HL-60 (cell line): Measurements from ENCODE around the gene CPNE2.

Experiments
- DNase-seq, 2 experiments: peaks; one replicate each; pipeline ENCODE4 v3.0.0-alpha.2; 2010 to 2020; ENCODE audit warnings: low read depth in 1 of 2, low spot score in 1 of 2
- H3K27ac ChIP-seq: fragments of 250-450 bp; sonication (Bioruptor Pico); replicated peaks from 2 replicates; pipeline ENCODE4 v1.5.1; 2020; ENCODE audit warnings: mild to moderate bottlenecking, moderate library complexity
- H3K27me3 ChIP-seq: fragments of 250-450 bp; sonication (Bioruptor Pico); 2 replicates; pipeline ENCODE4 v1.5.1; 2021; ENCODE audit warnings: mild to moderate bottlenecking, moderate library complexity; ENCODE audit not compliant: insufficient read depth, poor library complexity, severe bottlenecking
- H3K4me3 ChIP-seq: replicated peaks from 2 replicates; pipeline ENCODE4 v1.5.1; 2011; ENCODE audit warnings: mild to moderate bottlenecking, control low read depth, low read length; ENCODE audit not compliant: insufficient read depth
- GABPA ChIP-seq: IDR thresholded peaks from 2 replicates; pipeline ENCODE4 v1.6.1; 2012; ENCODE audit warnings: low read depth
- POLR2AphosphoS5 ChIP-seq: IDR thresholded peaks from 2 replicates; pipeline ENCODE4 v1.6.1; 2012; ENCODE audit warnings: low read depth
- SPI1 ChIP-seq: IDR thresholded peaks from 2 replicates; pipeline ENCODE4 v1.6.1; 2012; ENCODE audit warnings: low read depth, mild to moderate bottlenecking, borderline replicate concordance
- TF ChIP-seq, protein P1 (sequence below): IDR thresholded peaks from 2 replicates; pipeline ENCODE4 v1.6.1; 2012; ENCODE audit warnings: low read depth; ENCODE audit not compliant: insufficient replicate concordance
- TF ChIP-seq, protein P2 (sequence below): IDR thresholded peaks from one replicate; pipeline ENCODE4 v1.5.1; 2011; ENCODE audit warnings: low read length, control low read depth, inconsistent platforms; ENCODE audit not compliant: insufficient read depth

CPNE2 gene

DNA sequence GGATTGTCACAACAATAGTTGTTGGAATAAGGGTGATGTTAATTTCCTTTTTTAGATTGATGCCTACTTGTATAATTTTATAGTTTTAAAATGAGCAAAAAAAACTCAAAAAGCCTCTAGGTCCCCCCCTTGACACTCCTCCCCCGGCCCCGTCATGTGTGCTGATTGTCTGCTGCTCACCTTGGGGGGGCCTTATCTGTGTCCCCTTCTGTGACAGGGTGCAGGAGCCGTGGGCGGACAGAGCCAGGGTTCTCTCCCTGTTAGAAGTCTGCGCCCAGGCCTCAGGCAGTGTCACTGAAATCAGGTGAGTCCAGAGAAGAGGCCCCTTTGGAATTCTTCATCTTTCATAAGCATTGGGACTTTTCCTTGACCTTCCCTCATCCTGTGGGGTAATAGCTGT, 27.4 kb upstream of the CPNE2 start:
- Histone ChIP-seq H3K27ac (no peak overlapping the region), H3K27me3 (no peaks in the 10 kb centered on the region), H3K4me3 (no peak overlapping the region)
- TF ChIP-seq, protein P1, sequence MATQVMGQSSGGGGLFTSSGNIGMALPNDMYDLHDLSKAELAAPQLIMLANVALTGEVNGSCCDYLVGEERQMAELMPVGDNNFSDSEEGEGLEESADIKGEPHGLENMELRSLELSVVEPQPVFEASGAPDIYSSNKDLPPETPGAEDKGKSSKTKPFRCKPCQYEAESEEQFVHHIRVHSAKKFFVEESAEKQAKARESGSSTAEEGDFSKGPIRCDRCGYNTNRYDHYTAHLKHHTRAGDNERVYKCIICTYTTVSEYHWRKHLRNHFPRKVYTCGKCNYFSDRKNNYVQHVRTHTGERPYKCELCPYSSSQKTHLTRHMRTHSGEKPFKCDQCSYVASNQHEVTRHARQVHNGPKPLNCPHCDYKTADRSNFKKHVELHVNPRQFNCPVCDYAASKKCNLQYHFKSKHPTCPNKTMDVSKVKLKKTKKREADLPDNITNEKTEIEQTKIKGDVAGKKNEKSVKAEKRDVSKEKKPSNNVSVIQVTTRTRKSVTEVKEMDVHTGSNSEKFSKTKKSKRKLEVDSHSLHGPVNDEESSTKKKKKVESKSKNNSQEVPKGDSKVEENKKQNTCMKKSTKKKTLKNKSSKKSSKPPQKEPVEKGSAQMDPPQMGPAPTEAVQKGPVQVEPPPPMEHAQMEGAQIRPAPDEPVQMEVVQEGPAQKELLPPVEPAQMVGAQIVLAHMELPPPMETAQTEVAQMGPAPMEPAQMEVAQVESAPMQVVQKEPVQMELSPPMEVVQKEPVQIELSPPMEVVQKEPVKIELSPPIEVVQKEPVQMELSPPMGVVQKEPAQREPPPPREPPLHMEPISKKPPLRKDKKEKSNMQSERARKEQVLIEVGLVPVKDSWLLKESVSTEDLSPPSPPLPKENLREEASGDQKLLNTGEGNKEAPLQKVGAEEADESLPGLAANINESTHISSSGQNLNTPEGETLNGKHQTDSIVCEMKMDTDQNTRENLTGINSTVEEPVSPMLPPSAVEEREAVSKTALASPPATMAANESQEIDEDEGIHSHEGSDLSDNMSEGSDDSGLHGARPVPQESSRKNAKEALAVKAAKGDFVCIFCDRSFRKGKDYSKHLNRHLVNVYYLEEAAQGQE, result no peak
- TF ChIP-seq POLR2AphosphoS5, result no peak
- TF ChIP-seq SPI1, result no peak
- TF ChIP-seq, protein P2, sequence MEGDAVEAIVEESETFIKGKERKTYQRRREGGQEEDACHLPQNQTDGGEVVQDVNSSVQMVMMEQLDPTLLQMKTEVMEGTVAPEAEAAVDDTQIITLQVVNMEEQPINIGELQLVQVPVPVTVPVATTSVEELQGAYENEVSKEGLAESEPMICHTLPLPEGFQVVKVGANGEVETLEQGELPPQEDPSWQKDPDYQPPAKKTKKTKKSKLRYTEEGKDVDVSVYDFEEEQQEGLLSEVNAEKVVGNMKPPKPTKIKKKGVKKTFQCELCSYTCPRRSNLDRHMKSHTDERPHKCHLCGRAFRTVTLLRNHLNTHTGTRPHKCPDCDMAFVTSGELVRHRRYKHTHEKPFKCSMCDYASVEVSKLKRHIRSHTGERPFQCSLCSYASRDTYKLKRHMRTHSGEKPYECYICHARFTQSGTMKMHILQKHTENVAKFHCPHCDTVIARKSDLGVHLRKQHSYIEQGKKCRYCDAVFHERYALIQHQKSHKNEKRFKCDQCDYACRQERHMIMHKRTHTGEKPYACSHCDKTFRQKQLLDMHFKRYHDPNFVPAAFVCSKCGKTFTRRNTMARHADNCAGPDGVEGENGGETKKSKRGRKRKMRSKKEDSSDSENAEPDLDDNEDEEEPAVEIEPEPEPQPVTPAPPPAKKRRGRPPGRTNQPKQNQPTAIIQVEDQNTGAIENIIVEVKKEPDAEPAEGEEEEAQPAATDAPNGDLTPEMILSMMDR, result no peak
- TF ChIP-seq GABPA, result no peak
- no peak for DNase-seq

DNA sequence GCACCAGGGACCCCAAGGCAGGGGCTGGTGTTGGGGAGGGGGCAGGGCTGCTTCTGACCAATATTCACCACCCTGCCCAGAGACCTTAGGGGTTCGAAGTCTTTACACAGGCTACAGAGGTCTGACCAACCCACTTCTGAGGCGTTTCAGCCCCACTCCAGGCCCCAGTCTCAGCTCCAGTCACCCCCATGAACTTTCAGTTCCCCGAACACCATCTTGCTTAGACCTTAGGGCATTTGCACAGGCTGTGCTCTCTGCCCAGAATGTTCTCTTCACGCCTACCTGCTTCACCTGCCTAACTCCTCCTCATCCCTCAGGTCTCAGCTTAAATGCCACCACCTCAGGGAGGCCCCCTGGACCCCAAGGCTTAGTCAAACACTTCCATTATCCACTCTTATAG, 25.8 kb upstream of the CPNE2 start:
- Histone ChIP-seq H3K27ac (no peak overlapping the region), H3K27me3 (no peaks in the 10 kb centered on the region), H3K4me3 (no peak overlapping the region)
- DNase-seq, result no peak
- TF ChIP-seq, protein P1, result no peak
- TF ChIP-seq SPI1 (no peak), POLR2AphosphoS5 (no peak)

DNA sequence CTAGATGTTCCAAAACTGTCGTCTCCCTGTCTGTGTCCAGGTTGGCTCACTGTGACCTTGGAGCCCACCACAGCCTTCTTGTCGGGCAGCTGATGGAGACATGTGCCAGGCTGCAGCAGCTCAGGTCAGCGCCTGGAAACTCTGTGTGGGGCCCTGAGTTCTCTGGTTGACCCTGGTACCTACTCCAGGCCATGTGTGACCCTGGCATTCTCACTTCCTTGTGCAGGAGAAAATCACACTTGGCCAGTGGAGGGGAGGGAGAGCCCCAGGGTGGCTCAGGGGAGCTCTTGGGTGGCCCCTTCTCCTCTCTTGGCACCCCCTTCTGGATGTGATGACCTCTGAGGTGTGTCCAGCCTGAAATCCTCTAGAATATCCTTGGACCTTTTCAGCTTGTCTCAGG, 25.0 kb upstream of the CPNE2 start:
- H3K27me3 ChIP-seq, result no peaks in the 10 kb centered on the region
- no peak for DNase-seq
- no peak overlapping the region for H3K27ac ChIP-seq
- TF ChIP-seq SPI1, result no peak
- no peak for TF ChIP-seq POLR2AphosphoS5
- TF ChIP-seq, protein P1, result no peak
- TF ChIP-seq, protein P2, result no peak
- no peak for TF ChIP-seq GABPA
- H3K4me3 ChIP-seq, result no peak overlapping the region

DNA sequence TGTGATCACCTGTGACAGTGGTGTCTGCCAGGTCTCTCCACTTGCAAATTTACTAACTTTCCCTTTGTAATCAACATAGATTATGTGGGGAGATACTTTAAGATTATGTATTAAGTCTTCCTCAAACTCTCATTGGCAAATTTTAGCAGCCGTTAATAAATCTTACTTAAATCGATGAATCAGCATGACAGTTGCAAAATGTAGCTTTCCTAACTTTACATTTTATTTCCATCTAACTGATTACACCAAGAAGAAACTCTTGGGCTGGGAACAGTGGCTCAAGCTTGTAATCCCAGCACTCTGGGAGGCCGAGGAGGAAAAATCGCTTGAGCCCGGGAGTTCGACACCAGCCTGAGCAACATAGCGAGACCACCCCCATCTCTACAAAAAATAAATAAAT, 23.3 kb upstream of the CPNE2 start:
- no peak for DNase-seq
- Histone ChIP-seq H3K27ac (no peak overlapping the region; the same call in 1 of the 2 replicates), H3K27me3 (no peaks in the 10 kb centered on the region), H3K4me3 (no peak overlapping the region)
- TF ChIP-seq POLR2AphosphoS5 (no peak), SPI1 (no peak), GABPA (no peak)
- TF ChIP-seq, protein P1, result no peak
- TF ChIP-seq, protein P2, result no peak
